NCI-H2107 treated with DMSO at 0.1 percent for 48 hours (cell line): ENCODE results near the gene SAMD4B.
"Not testable (repeated sequence)": the region's sequence is repeated elsewhere in the genome, so short reads cannot be mapped to it uniquely, and the experiment has no call there.

Source experiments
- DNase-seq: peaks from one replicate; lab custom pipeline; 2025; ENCODE audit not compliant: unreplicated experiment; lab: John Stamatoyannopoulos, UW

The SAMD4B gene

GRCh38 chr19:39362682-39363657 is 20.7 kb downstream of the SAMD4B start:
- no peak for DNase-seq

GRCh38 chr19:39363901-39364457 is 21.8 kb downstream of the SAMD4B start:
- no peak for DNase-seq

- DNase-seq, result no peak
Observed at GRCh38 chr19:39365531-39365930, 23.3 kb downstream of the SAMD4B start.

- DNase-seq, result no peak
Observed at GRCh38 chr19:39369200-39369599, 27.0 kb downstream of the SAMD4B start.

- DNase-seq, result no peak
Observed at GRCh38 chr19:39370735-39371134, 28.5 kb downstream of the SAMD4B start.

- DNase-seq, result no peak
Observed at GRCh38 chr19:39372047-39372802, 30.0 kb downstream of the SAMD4B start.

- DNase-seq, result no peak
Observed at GRCh38 chr19:39372941-39373340, 30.7 kb downstream of the SAMD4B start.

GRCh38 chr19:39375929-39376328 is 33.7 kb downstream of the SAMD4B start:
- DNase-seq, result no peak

GRCh38 chr19:39377373-39378362 is 35.4 kb downstream of the SAMD4B start:
- DNase-seq, result no peak

- not testable (repeated sequence) for DNase-seq
Observed at GRCh38 chr19:39379366-39379765, 37.1 kb downstream of the SAMD4B start.

GRCh38 chr19:39379865-39380396 is 37.7 kb downstream of the SAMD4B start:
- no peak for DNase-seq

GRCh38 chr19:39380521-39381502 is 38.6 kb downstream of the SAMD4B start:
- no peak for DNase-seq

GRCh38 chr19:39381910-39382611 is 39.8 kb downstream of the SAMD4B start:
- DNase-seq, result no peak

- no peak for DNase-seq
Observed at GRCh38 chr19:39382991-39383828, 41.0 kb downstream of the SAMD4B start.

- no peak for DNase-seq
Observed at GRCh38 chr19:39384839-39385568, 42.8 kb downstream of the SAMD4B start.

- DNase-seq, result no peak
Observed at GRCh38 chr19:39385629-39386411, 43.6 kb downstream of the SAMD4B start.
